Fibroblast of skin of scalp (primary cell): ENCODE measurements around the gene IQCK.
"Not testable (repeated sequence)": the region's sequence is repeated elsewhere in the genome, so short reads cannot be mapped to it uniquely, and the experiment has no call there.

ENCODE experiments used
- DNase-seq: peaks from one replicate; pipeline ENCODE4 v3.0.0-alpha.2; 2013

IQCK gene

DNA sequence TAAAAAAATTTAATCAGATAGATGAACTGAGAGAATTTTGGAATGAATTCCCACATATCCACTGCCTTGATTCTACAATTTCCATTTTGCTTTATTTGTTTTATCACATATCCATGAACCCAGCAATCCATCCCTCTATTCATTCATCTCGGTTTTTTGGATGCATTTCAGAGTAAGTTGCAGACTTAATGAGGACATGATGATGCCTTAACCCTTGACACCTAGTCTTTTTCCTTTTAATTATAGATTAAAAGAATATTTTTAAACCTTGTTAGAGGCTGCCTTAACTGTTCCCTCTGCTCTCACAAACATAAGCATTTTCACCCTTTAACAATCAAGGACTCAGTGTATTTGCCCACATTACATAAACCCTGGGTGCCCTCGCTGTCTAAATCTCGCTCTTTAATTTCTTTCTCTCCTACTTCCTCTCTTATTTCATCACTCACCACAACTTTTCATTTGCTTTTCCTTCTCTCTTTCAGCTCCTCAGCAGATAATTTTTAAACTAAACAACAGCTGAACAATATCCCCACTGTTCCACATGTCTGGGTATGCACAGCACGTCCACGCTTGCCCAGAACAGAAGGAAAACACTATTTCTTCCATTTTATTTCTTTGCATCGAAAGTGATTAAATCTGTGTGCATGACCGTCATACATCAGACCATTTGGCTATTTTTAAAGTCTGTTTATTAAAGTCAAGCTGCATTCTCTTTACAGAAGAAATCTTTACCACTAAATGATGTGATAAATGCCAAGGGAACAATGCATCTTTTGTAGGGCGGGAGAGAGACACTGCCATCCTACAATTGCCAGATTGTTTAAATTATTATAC is 39.9 kb downstream of the IQCK start:
- DNase-seq = no peak

DNA sequence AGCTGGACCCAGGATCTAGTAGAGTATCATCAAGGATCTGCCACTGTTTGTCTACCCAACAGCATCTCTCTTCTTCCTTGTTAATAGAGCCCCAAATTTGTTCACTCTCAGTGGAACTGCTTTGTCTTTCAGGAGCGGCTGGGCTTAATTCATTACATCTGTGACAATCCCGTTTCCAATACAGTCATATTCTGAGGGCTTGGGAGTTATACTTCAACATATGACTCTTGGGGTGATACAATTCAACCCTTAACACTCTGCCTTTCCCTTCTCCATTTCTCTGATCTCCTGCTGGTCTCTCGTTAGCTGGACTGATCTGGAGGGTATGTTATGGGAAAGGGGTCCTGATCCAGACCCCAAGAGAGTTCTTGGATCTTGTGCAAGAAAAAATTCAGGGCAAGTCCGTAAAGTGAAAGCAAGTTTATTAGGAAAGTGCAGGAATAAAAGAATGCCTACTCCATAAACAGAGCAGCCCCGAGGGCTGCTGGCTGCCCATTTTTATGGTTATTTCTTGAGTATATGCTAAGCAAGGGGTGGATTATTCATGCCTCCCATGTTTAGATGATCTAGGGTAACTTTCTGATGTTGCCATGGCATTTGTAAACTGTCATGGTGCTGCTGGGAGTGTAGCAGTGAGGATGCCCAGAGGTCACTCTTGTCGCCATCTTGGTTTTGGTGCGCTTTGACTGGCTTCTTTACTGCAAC is 42.4 kb downstream of the IQCK start:
- DNase-seq = no peak

- no peak for DNase-seq
These were observed 47.9 kb downstream of the IQCK start for GRCh38 chr16:19765860-19766553.

- no peak for DNase-seq
These were observed 48.4 kb downstream of the IQCK start for GRCh38 chr16:19766554-19766884.

DNA sequence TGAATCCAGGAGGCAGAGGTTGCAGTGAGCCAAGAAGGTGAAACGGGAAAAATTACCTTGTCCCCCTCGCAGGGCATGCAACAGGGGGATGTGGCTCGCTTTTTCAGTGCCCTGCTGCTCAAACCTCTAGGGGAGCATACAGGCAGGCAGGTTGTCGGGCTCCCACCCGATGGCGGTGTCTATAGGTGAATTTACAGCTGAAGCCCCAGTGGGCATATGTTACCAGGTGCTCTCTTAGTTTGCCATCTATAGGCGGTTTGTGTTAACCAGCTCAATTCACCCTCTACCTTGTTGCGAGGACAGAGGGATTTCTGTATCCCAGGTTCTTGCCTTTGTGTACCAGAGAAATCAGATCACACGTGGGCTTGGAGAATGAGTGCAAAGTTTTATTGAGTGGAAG is 48.9 kb downstream of the IQCK start:
- DNase-seq = no peak

- no peak for DNase-seq
These were observed 49.4 kb downstream of the IQCK start for GRCh38 chr16:19767497-19767896.

- DNase-seq = no peak
These were observed 51.2 kb downstream of the IQCK start for GRCh38 chr16:19769239-19769638.

DNA sequence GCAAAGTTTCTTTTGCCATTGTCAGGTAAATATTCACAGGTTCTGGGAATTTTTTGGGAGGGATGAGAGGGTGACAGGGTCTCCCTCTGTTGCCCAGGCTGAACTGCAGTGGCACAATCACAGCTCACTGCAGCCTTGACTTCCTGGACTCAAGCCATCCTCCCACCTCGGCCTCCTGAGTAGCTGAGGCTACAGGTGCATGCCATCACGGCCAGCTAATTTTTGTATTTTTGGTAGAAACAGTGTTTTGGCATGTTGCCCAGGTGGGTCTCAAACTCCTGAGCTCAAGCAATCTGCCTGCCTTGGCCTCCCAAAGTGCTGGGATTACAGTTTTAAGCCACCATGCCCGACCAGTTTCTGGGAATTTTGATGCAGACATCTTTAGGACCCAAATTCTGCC is 53.0 kb downstream of the IQCK start:
- no peak for DNase-seq

DNA sequence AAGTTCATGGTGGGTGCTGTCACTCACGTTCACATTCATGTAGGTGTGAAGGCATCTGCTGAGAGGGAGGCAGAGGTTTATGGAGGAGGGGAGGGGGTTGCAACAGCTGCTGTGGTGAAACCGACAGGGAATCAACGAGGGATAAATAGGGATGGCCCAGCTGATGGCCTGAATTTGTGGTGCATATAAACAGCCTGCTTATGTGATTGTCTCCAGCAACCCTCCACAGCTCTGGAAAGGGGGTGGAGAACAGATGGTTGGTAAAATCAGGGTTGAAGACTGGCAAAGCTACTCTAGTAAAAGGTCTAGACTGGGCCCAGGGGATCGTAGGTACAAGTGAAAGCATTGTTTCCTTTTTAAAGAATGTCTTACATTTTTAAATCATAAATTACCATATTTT is 53.7 kb downstream of the IQCK start:
- no peak for DNase-seq

DNA sequence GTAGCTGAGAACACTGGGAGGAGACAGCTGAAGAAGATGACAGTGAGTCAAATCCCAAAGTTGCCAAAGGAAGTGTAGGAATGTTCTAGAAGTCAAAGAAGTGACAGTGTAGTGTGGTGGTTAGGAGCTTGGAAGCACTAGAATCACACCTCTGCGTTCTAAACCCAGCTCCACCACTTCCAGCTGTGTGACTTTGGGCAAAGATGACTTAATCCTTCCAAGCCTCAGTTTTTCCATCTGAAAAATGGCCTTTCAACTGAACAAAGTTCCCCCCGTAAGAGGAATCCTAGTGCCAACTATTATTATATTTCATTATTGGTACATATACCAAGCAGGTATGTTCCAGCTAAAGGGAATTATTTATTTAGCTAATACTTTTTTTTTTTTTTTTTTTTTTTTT is 56.0 kb downstream of the IQCK start:
- no peak for DNase-seq

- no peak for DNase-seq
These were observed 58.1 kb downstream of the IQCK start for GRCh38 chr16:19776147-19776546.

- no peak for DNase-seq
These were observed 58.5 kb downstream of the IQCK start for GRCh38 chr16:19776565-19776964.

DNA sequence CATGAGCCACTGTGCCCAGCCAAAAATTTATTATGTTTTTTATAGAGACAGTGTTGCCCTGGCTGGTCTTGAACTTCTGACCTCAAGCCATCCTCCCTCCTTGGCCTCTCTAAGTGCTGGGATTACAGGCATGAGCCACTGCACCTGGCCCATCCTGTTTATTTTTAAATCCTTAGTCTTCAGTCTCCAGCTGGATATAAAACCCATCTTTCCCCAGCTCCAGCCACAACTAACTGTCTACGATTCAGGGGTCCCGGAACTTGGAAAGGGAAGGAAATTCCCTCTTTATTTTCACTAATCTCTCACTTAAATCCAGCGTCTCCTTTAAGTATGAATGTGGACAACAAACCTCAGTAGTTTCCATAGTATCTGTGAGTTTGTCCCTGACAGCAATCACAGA is 62.2 kb downstream of the IQCK start:
- no peak for DNase-seq

DNA sequence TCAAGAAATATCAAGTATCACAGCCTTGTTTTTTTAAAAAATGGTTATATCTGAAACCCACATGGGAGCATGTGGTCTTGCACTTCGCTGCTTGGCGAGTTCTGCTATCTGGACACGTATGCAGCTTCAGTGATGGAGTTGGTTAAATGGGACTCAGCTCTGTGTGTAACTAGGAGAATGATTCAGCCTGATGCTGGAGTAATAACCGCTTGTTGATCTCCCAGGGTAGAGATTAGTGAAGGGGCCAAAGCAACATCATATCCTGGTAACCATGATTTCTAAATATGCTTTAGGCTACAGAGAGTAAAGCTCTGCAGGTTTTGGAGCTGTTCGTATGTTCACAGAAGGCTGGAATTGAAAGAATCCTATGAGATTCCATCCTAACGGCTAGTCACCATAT is 63.2 kb downstream of the IQCK start:
- peak; percentile 37 for DNase-seq

DNA sequence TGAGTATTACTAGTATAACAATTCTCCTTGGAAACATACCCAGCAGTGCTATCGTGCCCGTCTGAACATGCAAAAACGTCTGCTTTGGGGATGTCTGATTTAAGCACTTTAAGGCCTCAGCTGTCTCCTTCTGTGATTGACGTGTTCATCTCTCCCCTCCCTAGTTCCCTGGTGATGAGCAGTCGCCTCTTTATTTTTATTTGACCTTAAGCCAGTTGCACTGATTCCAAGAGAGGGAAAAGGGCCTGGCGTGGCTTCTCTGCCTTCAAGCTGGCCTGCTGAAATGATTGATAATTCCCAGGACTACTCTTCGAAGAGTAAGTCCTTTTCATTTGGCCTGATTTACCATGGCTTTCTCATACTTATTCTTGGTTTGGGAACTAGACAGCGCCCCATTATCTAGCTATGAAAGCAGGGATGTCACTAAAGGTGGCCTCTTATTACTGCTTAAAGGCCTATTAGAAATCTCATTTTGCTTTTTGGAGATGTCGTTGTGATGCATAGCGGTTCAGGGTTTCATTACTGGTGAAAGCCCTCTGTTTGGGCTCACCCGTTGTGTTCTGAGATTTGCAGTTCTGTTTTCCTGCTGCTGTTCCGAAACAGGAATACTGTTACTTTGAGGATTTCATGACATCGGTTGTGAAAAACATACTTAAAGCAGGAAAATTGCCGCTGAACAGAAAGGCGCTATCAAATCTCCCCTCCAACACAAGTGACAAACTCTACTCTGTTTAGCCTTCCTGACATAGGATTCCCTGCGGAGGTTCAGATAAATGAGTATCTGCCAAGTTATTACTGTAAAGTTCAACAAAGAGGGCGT is 65.5 kb downstream of the IQCK start:
- no peak for DNase-seq

- DNase-seq = no peak
These were observed 66.2 kb downstream of the IQCK start for GRCh38 chr16:19784183-19784736.

GRCh38 chr16:19785081-19785480 is 67.0 kb downstream of the IQCK start:
- DNase-seq = no peak

DNA sequence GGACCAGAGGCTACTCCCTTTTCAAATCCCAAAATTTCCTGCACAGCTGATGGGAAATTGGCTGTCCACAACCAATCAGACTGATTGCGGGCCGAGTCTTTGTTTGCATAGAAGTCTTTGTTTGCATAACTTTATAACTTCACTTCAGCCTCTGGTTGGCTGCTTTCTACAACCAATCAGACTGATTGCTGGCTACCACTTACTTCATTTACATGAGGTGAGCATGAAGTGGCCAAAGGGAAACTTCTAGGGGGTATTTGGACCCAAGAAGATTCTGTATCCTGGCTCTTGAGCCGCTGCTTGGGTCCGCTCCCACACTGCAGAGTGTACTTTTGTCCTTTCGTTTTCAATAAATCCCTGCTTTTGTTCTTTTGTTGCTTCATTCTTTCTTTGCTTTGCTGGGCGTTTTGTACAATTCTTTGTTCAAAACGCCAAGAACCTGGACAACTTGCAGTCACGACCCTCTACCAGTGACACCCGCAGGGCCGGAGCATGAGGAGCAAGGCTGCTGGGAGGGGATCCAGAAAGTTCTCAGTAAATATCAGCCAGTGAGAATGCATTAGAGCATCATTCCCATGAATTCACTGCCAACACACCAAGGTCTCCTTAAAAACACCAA is 67.5 kb downstream of the IQCK start:
- no peak for DNase-seq

DNA sequence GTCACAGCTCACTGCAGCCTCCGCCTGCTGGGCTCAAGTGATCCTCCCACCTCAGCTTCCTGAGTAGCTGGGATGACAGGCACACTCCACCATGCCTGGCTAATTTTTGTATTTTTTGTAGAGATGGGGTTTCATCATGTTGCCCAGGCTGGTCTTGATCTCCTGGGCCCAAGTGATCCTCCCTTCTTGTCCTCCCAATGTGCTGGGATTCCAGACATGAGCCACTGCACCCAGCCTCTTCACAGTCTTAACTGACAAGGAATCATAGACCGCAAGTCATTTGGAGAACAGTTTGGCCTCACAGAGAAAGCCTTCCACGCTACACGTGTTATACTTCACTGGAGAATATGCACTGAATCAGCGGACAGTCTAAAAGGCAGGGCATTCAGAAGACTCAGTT is 83.3 kb downstream of the IQCK start:
- DNase-seq = not testable (repeated sequence)

GRCh38 chr16:19801824-19802223 is 83.8 kb downstream of the IQCK start:
- DNase-seq = not testable (repeated sequence)

GRCh38 chr16:19802612-19803011 is 84.5 kb downstream of the IQCK start:
- no peak for DNase-seq
